Spleen (tissue), 11 donors: Measurements from ENCODE around the gene STYK1. TPM values are rescaled to one million over a fixed set of nuclear protein-coding genes. Genes with fewer than 3 reads are reported as not detected.

ENCODE experiments used
- DNase-seq: peaks from one replicate; pipeline ENCODE4 v3.0.0-alpha.2; 2020
- H3K27ac ChIP-seq, 8 donors: fragments of 200-600 bp; sonication (generic) in 7 of 8; 1 replicate in 4 of 8; 2 replicates in 4 of 8; pipeline versions ENCODE4 v1.5.0 to v1.8.0; 2016 to 2021; ENCODE audit warnings: inconsistent platforms in 4 of 8, mild to moderate bottlenecking in 4 of 8, moderate library complexity in 1 of 8
- H3K27me3 ChIP-seq, 7 donors: fragments of 200-600 bp; sonication (generic) in 6 of 7; replicated peaks in 1 of 7; 1 replicate in 4 of 7; 2 replicates in 3 of 7; pipeline versions ENCODE4 v1.5.0 to v1.8.0; 2016 to 2021; ENCODE audit warnings: inconsistent platforms in 3 of 7, mild to moderate bottlenecking in 1 of 7
- H3K36me3 ChIP-seq, 6 donors: fragments of 200-600 bp; sonication (generic) in 5 of 6; 1 replicate in 4 of 6; 2 replicates in 2 of 6; pipeline versions ENCODE4 v1.5.0 to v1.8.0; 2016 to 2021; ENCODE audit warnings: inconsistent platforms in 2 of 6
- H3K4me1 ChIP-seq, 6 donors: fragments of 200-600 bp; sonication (generic) in 5 of 6; 1 replicate in 3 of 6; 2 replicates in 3 of 6; pipeline versions ENCODE4 v1.5.0 to v1.8.0; 2016 to 2021; ENCODE audit warnings: inconsistent platforms in 3 of 6
- H3K4me3 ChIP-seq, 8 donors: fragments of 200-600 bp; sonication (generic) in 7 of 8; 1 replicate in 4 of 8; 2 replicates in 4 of 8; pipeline versions ENCODE4 v1.5.0 to v1.8.0; 2016 to 2021; ENCODE audit warnings: inconsistent platforms in 4 of 8, mild to moderate bottlenecking in 4 of 8, moderate library complexity in 2 of 8
- H3K9me3 ChIP-seq, 8 donors: fragments of 200-600 bp; sonication (generic) in 7 of 8; 1 replicate in 4 of 8; 2 replicates in 4 of 8; pipeline versions ENCODE4 v1.5.0 to v1.8.0; 2016 to 2021; ENCODE audit warnings: inconsistent platforms in 4 of 8
- POLR2A ChIP-seq, 3 donors: fragments of 450-650 bp; IDR thresholded peaks; one replicate each; pipeline ENCODE4 v1.5.1; 2017; ENCODE audit warnings: antibody characterized with exemption in 3 of 3, mild to moderate bottlenecking in 1 of 3
- POLR2AphosphoS5 ChIP-seq, 3 donors: sonication (generic); formaldehyde crosslinking; IDR thresholded peaks; one replicate each; pipeline ENCODE4 v1.5.1; 2017; ENCODE audit warnings: antibody characterized with exemption in 3 of 3
- WGBS, 5 donors: extraction: QIAGEN DNeasy Blood & Tissue Kit in 3 of 5; methylation state at CpG; one replicate each; pipeline versions ENCODE4 v1.1.5 to v1.1.7; 2013 to 2018; 5-methylcytosine and 5-hydroxymethylcytosine counted together
- intact Hi-C: fragments of 100-400 bp; cut with DNase I; formaldehyde crosslinking; loops from one replicate; pipeline ENCODE4 v1.15.0; 2023; ENCODE audit warnings: low total_unique reads
- polyA plus RNA-seq, 3 donors: library from polyadenylated mRNA; stranded (reverse); fragments of 200-250 nt; gene quantifications; one replicate each; pipeline ENCODE4 v1.2.1, GENCODE V29; 2013
- total RNA-seq, 7 donors: library from RNA; depleted of rRNA in 3 of 7; stranded (reverse); fragments of >200 nt in 3 of 7; fragmentation: NEBNext Ultra II Directional in 4 of 7; extraction: Animal tissue kit (Norgen Biotek cat#: 25700) in 4 of 7; gene quantifications; one replicate each; pipeline versions ENCODE4 v1.1.0 to v1.2.1, GENCODE V29; 2016 to 2021
- TF ChIP-seq, protein P1 (sequence below), 11 experiments: fragments of 200-600 bp in 7 of 11; fragments of 450-650 bp in 4 of 11; sonication (generic) in 4 of 11; IDR thresholded peaks in 8 of 11; conservative IDR thresholded peaks in 3 of 11; 1 replicate in 7 of 11; 2 replicates in 4 of 11; pipeline versions ENCODE4 v1.4.0 to v1.8.0; 2016 to 2021; ENCODE audit warnings: antibody characterized with exemption in 11 of 11, inconsistent platforms in 4 of 11, mild to moderate bottlenecking in 1 of 11
- donor health status: healthy with polysubstance abuse.
- donor health status: DM: no; HTN: no; CAD: no; lungs with moderate emphysema.
- donor health status: DM: no; HTN: no; CAD: no.
- donor health status: Bipolar disorder and iron deficiency.
- donor health status: healthy.
- donor health status: DM: no; HTN: no; CAD: no.
- donor health status: DM: yes; HTN: yes; CAD: no.

The STYK1 gene
- total and polyA plus RNA-seq, 10 donors: 0.17 to 2.4 (median 0.77) TPM

DNA sequence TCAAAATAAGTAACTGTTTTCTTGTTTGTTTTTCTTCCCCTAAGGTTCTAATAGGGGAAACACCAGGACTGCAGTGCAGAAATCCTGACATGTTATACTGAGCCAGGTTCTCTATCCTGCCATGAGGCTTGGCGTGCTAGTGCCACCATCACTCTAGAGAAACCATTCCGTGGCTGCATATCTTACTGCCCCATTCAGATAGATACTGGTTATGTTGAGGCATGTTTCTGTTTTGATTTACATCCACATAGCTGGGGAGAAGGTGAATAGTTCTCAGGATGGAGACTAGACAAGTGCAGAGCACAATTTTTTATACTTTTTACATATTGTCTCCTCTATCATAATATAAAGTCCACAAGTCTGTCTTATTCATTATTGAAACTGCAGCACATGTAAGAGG lies 72.0 kb downstream of the STYK1 start:
- Histone ChIP-seq H3K27ac (peak overlapping the region in 1 of 8 donors; percentile 74), H3K9me3 (no peaks in the 10 kb centered on the region), H3K4me3 (peak overlapping the region in 1 of 8 donors; percentile 48), H3K27me3 (no peaks in the 10 kb centered on the region), H3K36me3 (peaks cover 0 to 49% (median 3%) of the 10 kb centered on the region in 6 donors), H3K4me1 (peaks cover 0 to 11% (median 0%) of the 10 kb centered on the region in 6 donors)
- intact Hi-C loops: no loop called here
- 92 to 94% (median 92%) methylated on average over 2 of the region's 2 CpGs for WGBS, 5 donors
- DNase-seq: no peak
- TF ChIP-seq POLR2AphosphoS5 (IDR thresholded peaks at IDR 0.05) (no peak), POLR2A (IDR thresholded peaks at IDR 0.05) (no peak)
- TF ChIP-seq, protein P1, sequence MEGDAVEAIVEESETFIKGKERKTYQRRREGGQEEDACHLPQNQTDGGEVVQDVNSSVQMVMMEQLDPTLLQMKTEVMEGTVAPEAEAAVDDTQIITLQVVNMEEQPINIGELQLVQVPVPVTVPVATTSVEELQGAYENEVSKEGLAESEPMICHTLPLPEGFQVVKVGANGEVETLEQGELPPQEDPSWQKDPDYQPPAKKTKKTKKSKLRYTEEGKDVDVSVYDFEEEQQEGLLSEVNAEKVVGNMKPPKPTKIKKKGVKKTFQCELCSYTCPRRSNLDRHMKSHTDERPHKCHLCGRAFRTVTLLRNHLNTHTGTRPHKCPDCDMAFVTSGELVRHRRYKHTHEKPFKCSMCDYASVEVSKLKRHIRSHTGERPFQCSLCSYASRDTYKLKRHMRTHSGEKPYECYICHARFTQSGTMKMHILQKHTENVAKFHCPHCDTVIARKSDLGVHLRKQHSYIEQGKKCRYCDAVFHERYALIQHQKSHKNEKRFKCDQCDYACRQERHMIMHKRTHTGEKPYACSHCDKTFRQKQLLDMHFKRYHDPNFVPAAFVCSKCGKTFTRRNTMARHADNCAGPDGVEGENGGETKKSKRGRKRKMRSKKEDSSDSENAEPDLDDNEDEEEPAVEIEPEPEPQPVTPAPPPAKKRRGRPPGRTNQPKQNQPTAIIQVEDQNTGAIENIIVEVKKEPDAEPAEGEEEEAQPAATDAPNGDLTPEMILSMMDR (IDR thresholded peaks at IDR 0.05 in 8 of 11, conservative IDR thresholded peaks at IDR 0.05 in 3 of 11): no peak

DNA sequence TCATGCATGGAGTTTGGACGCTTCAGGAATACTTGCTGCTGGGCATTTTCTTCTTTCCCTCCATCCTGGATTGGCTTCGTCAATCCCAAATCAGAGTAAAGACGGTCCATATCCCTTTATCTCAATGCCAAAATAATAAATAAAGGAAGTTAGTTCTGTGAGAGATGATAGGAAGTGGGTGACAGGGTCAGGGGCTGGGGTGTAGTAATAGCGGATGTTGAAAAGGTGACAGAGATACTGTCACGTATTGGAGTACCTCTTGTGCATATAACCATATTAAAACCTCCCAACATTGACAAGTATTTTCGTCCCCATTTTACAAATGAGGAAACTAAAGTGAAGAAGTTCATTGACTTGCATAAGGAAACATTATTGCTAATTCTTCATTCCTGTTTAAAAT lies 72.9 kb downstream of the STYK1 start:
- no peaks in the 10 kb centered on the region for H3K9me3 ChIP-seq
- intact Hi-C loops: no loop called here
- no peaks in the 10 kb centered on the region for H3K27me3 ChIP-seq
- peaks cover 0 to 44% (median 8%) of the 10 kb centered on the region in 6 donors for H3K36me3 ChIP-seq
- DNase-seq: no peak
- H3K4me3 ChIP-seq: peak overlapping the region in 1 of 8 donors; percentile 48
- peaks cover 0 to 11% (median 0%) of the 10 kb centered on the region in 6 donors for H3K4me1 ChIP-seq
- H3K27ac ChIP-seq: peak overlapping the region in 3 of 8 donors; percentile 5 to 74 (median 34)
- TF ChIP-seq, protein P1 (IDR thresholded peaks at IDR 0.05 in 8 of 11, conservative IDR thresholded peaks at IDR 0.05 in 3 of 11): no peak
- TF ChIP-seq POLR2AphosphoS5 (IDR thresholded peaks at IDR 0.05) (no peak), POLR2A (IDR thresholded peaks at IDR 0.05) (no peak)
- 65 to 80% (median 79%) methylated on average over 6 of the region's 6 CpGs for WGBS, 5 donors

DNA sequence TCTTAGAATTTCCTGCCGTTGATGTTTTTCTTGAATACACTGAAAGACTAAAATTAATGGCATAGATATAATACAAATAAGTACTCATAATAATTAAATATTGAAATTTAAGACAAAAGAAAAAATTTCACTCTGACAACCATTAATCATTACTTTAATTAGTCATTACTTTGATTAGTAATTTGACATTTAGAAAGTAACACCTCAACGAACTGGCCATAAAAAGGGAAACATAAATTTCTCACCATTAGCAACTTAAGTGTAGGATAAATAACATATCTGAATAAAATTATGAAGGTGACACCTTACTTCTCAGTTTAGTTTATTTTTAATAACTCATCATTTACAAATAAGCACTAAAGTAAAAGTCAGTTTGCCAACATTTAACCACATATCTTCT lies 78.0 kb downstream of the STYK1 start:
- H3K27ac ChIP-seq: peak overlapping the region in 1 of 8 donors; percentile 10
- no peak for DNase-seq
- no peaks in the 10 kb centered on the region for H3K9me3 ChIP-seq
- no peaks in the 10 kb centered on the region for H3K27me3 ChIP-seq
- H3K36me3 ChIP-seq: peaks cover 0 to 39% (median 19%) of the 10 kb centered on the region in 6 donors
- 23 to 46% (median 37%) methylated on average over 2 of the region's 2 CpGs for WGBS, 5 donors
- H3K4me3 ChIP-seq: peak overlapping the region in 1 of 8 donors; percentile 49
- intact Hi-C loops: no loop called here
- no peaks in the 10 kb centered on the region for H3K4me1 ChIP-seq
- TF ChIP-seq, protein P1 (IDR thresholded peaks at IDR 0.05 in 8 of 11, conservative IDR thresholded peaks at IDR 0.05 in 3 of 11): no peak

DNA sequence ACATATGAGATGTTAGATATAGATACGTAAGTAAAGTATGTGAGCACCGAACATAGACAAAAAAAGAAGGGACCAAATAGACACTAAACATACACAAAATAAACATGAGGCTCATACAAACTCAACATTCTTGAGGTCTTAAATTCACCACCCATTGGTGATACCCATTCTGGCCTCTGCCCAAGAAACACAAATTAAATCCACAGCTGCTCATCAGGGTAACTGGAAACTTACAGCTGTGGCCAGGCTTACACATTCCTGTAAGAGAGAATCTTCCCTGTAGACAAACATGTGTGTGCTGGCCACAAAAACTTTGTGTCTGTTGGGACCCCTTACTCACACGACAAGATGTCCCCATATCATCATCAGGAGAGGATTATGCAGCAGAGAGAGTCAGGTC lies 82.9 kb downstream of the STYK1 start:
- Histone ChIP-seq H3K27me3 (no peaks in the 10 kb centered on the region), H3K9me3 (no peaks in the 10 kb centered on the region), H3K4me3 (no peak overlapping the region), H3K27ac (no peak overlapping the region), H3K4me1 (no peaks in the 10 kb centered on the region), H3K36me3 (peaks cover 0 to 47% (median 11%) of the 10 kb centered on the region in 6 donors)
- 94 to 99% (median 96%) methylated on average over 3 of the region's 3 CpGs for WGBS, 5 donors
- TF ChIP-seq POLR2AphosphoS5 (IDR thresholded peaks at IDR 0.05): no peak
- TF ChIP-seq, protein P1 (IDR thresholded peaks at IDR 0.05 in 8 of 11, conservative IDR thresholded peaks at IDR 0.05 in 3 of 11): no peak
- no peak for DNase-seq
- intact Hi-C loops: no loop called here
